ENCODE data around the gene LNPK.

LNPK gene

DNA sequence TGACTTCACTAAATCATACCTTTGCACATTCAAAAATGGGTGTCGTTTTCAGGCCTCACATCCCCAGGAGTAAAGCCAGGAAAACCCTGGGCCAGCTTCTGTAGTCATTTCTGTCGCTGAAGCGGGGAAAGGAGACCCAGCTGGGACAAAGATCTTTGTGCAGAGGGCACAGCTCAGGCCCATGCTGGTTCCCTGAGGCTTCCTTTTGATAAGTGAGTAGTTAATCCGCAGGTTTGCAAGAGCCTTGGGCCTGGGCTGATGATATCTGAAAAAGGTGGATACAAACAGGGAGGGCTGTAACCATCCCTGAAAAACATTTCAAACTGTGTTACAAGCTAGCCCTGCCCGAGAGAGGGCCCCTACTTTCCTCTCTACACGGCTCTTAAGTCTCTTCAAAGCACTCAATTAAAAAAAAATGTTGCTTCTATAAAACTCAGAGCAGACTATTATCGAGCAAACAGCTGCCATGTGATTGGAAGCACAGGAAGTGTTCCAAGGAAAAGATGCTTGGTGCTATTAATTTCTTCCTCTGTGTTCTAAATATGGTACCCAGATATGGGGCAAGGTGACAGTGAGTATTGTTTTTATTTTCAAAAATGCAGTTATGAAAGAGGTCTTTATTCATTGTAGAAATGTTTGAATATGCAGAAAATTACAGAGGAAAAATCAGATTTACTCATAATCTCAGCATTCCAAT, 117.2 kb downstream of the LNPK start:
- DNase-seq (ENCODE audit: insufficient read length, low spot score): no peak
- no peak for FAIRE-seq
- TF ChIP-seq, protein P1, sequence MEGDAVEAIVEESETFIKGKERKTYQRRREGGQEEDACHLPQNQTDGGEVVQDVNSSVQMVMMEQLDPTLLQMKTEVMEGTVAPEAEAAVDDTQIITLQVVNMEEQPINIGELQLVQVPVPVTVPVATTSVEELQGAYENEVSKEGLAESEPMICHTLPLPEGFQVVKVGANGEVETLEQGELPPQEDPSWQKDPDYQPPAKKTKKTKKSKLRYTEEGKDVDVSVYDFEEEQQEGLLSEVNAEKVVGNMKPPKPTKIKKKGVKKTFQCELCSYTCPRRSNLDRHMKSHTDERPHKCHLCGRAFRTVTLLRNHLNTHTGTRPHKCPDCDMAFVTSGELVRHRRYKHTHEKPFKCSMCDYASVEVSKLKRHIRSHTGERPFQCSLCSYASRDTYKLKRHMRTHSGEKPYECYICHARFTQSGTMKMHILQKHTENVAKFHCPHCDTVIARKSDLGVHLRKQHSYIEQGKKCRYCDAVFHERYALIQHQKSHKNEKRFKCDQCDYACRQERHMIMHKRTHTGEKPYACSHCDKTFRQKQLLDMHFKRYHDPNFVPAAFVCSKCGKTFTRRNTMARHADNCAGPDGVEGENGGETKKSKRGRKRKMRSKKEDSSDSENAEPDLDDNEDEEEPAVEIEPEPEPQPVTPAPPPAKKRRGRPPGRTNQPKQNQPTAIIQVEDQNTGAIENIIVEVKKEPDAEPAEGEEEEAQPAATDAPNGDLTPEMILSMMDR (IDR thresholded peaks at IDR 0.05; ENCODE audit: insufficient read depth, missing control alignments): no peak

DNA sequence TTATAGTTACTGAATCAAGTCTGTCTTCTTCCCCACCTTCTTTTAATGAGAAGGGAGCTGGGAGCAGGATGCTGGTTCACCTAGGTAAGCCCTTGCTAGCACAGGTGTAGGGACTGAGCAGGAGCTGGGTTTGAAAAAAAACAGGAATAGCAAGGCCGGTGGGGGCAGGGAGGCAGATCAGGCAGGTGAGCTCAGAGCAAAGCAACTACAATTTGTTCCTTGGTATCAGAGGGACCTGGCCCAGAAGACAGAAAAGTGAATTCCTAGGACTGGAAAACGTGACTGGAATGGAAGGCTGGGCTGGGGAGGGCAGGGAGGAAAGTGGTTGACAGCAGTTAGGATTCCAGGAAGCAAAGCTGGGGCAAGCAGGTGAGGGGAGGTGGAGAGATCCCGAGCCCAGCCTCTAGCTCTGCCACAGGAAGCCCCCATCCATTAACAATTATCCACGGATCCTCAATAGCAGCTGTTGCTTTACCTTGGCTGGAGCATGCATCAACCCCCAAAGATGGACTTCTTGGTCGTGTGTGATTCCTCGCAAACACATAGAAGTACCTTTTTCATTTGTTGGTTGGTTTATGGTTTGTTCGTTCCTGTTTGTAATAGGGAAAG, 118.4 kb downstream of the LNPK start:
- DNase-seq (ENCODE audit: insufficient read length, low spot score) (no peak), FAIRE-seq (no peak)
- TF ChIP-seq, protein P1 (IDR thresholded peaks at IDR 0.05; ENCODE audit: insufficient read depth, missing control alignments): no peak

DNA sequence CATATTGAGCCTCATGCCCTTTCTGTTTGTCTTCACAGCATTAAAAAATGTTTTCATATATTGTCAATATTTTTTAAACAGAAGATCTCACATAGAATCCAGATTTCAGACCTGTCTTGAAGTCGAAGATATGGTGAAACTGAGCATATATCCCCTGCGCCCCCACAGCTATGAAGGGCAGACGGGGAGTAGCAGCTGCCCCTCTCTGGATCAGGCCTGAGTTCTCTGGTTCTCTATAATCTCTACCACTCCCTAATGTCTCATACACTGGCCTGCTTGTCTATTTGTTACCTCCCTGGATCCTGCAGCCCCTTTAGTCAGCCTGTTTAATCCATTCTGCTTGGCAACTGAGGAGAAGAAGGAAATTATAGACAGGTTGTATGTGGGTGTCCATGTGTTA, 122.4 kb downstream of the LNPK start:
- no peak for FAIRE-seq
- no peak for DNase-seq (ENCODE audit: insufficient read length, low spot score)
- TF ChIP-seq, protein P1 (IDR thresholded peaks at IDR 0.05; ENCODE audit: insufficient read depth, missing control alignments): no peak

DNA sequence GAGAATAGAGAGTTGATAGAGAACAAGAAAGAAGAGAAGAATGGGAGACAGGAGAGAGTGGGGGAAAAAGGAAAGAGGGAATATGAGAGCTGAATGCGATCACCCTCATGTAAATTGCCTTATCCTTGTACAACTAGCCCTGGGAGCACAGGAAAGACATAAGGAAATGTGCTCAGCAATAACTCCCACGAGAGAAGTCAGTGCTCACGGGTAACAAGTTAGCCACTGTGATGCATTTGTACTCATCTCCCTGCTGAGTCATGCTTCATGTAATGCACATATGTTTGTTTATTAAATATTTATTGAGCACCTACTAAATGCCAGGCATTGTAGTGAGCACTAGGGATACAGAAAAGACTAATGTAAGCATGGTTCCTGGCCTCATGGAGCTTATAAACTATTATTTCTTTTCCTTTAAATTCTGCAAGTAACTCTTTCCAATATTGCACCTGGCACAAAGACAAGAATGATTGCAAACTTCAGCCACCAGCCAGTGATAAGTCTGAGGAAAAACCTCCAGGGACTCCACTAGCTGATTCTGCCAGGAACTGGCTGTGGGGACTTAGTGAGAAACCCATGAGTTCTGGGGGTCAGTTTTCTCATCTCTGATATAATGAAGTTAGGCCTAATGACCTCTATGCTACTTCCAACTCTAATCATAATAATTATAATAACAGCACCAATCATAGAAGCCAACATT, 124.1 kb downstream of the LNPK start:
- TF ChIP-seq, protein P1 (IDR thresholded peaks at IDR 0.05; ENCODE audit: insufficient read depth, missing control alignments): no peak
- DNase-seq (ENCODE audit: insufficient read length, low spot score) (no peak), FAIRE-seq (no peak)

DNA sequence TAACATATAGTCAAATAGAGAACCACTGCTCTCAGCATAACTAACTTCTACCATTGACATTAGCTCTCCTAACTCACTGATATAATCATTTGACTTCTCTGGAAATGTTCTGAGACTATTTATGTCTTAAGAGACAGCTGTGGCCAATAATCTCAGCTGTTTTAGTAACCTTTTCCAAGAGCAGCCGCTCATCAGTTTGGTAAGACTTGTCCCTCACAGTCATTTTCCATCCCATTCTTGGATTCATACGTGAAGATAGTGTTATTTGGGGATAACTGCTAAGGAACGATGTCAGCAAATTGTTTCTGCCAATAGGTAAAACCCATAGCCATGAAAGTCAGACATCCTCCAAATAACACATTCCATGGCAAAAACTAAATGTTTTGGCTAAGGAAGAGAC, 127.8 kb downstream of the LNPK start:
- no peak for DNase-seq (ENCODE audit: insufficient read length, low spot score)
- FAIRE-seq: no peak
- TF ChIP-seq, protein P1 (IDR thresholded peaks at IDR 0.05; ENCODE audit: insufficient read depth, missing control alignments): no peak
